HepG2 (cell line): Measurements from ENCODE around the gene DGAT2L6. TPM values are rescaled to one million over a fixed set of nuclear protein-coding genes. Genes with fewer than 3 reads are reported as not detected.

Experiments
- ATAC-seq: fragments of 200-7000 bp; cut with Tn5 transposase; 3 replicates; pipeline ENCODE4 v1.9.1; 2020; ENCODE audit warnings: mild to moderate bottlenecking, moderate library complexity
- BruUV-seq: library from RNA; stranded (reverse); fragments of 400-500 nt; replicated peaks from 2 replicates; lab custom pipeline; 2021; lab: Mats Ljungman, UMichigan
- CTCF ChIA-PET: fragments of 300-600 bp; formaldehyde crosslinking; extraction: SDS; loops from one replicate; lab custom pipeline; 2021; ENCODE audit warnings: low total read pairs, inconsistent platforms, low intra/inter-chr PET ratio; lab: Yijun Ruan, JAX
- POLR2A ChIA-PET: fragments of 350-600 bp; sonication (Branson Sonifier 250); formaldehyde crosslinking; loops from one replicate; lab custom pipeline; 2020; ENCODE audit warnings: antibody characterized with exemption, inconsistent platforms; lab: Yijun Ruan, JAX
- DNase-seq: peaks from one replicate; pipeline ENCODE4 v3.0.0-alpha.2; 2015; ENCODE audit warnings: low spot score
- FAIRE-seq: peaks from 3 replicates; lab custom pipeline; 2011; peaks lifted over from hg19 to GRCh38; lab: Jason Lieb, UNC
- H2AFZ ChIP-seq: one replicate; pipeline ENCODE4 v1.6.1; 2011; ENCODE audit warnings: low read length, inconsistent platforms
- H3K27ac ChIP-seq: fragments of 300-600 bp; 3 replicates; pipeline ENCODE4 v1.8.0; 2011; ENCODE audit warnings: mixed run types, mild to moderate bottlenecking, mixed read lengths, low read length, inconsistent platforms; ENCODE audit not compliant: insufficient read depth; ENCODE audit errors: extremely low read length
- H3K27me3 ChIP-seq, 2 experiments: fragments of 200-600 bp in 1 of 2; 2 replicates in 1 of 2; 3 replicates in 1 of 2; pipeline versions ENCODE4 v1.6.0 to v1.8.0; 2011; ENCODE audit warnings: low read length in 2 of 2, mild to moderate bottlenecking in 2 of 2, moderate library complexity in 2 of 2, inconsistent platforms in 1 of 2; ENCODE audit not compliant: insufficient read depth in 2 of 2, control insufficient read depth in 1 of 2
- H3K36me3 ChIP-seq, 2 experiments: fragments of 200-600 bp in 1 of 2; replicated peaks in 1 of 2; 2 replicates in 1 of 2; 3 replicates in 1 of 2; pipeline versions ENCODE4 v1.5.1 to v1.8.0; 2011; ENCODE audit warnings: low read length in 2 of 2, inconsistent platforms in 1 of 2; ENCODE audit not compliant: insufficient read depth in 2 of 2, control insufficient read depth in 1 of 2
- H3K4me1 ChIP-seq: 2 replicates; pipeline ENCODE4 v1.5.1; 2012; ENCODE audit warnings: low read length, inconsistent platforms; ENCODE audit not compliant: insufficient read depth
- H3K4me2 ChIP-seq: 2 replicates; pipeline ENCODE4 v1.6.0; 2011; ENCODE audit warnings: low read depth, low read length, inconsistent platforms
- H3K4me3 ChIP-seq, 3 experiments: fragments of 200-600 bp in 1 of 3; sonication (generic), shearing (Covaris generic) in 1 of 3; replicated peaks in 1 of 3; 2 replicates each; pipeline ENCODE4 v1.5.1; 2011 to 2016; ENCODE audit warnings: low read length in 3 of 3, inconsistent platforms in 2 of 3, low read depth in 2 of 3, mild to moderate bottlenecking in 2 of 3, control low read depth in 1 of 3, mixed read lengths in 1 of 3; ENCODE audit not compliant: insufficient read depth in 1 of 3
- H3K79me2 ChIP-seq: one replicate; pipeline ENCODE4 v1.6.1; 2011; ENCODE audit warnings: low read length, inconsistent platforms; ENCODE audit not compliant: insufficient read depth
- H3K9ac ChIP-seq: 2 replicates; pipeline ENCODE4 v1.6.0; 2011; ENCODE audit warnings: mild to moderate bottlenecking, low read depth, low read length, inconsistent platforms; ENCODE audit not compliant: insufficient read depth
- H3K9me3 ChIP-seq: 2 replicates; pipeline ENCODE4 v1.5.1; 2012; ENCODE audit warnings: mild to moderate bottlenecking, low read length
- H4K20me1 ChIP-seq: 2 replicates; pipeline ENCODE4 v1.6.0; 2011; ENCODE audit warnings: inconsistent platforms, mild to moderate bottlenecking, low read length, moderate library complexity; ENCODE audit not compliant: insufficient read depth
- ARID3A ChIP-seq: IDR thresholded peaks from 2 replicates; pipeline ENCODE4 v1.6.1; 2012; ENCODE audit warnings: low read depth, low read length, improper control_type of control experiment
- BORCS8-MEF2B ChIP-seq: sonication (generic); formaldehyde crosslinking; IDR thresholded peaks from 2 replicates; pipeline ENCODE4 v1.8.0; 2022; ENCODE audit warnings: mild to moderate bottlenecking, missing genetic modification reagents
- EED ChIP-seq: sonication (generic); formaldehyde crosslinking; IDR thresholded peaks from 2 replicates; pipeline ENCODE4 v1.5.0; 2020; ENCODE audit warnings: mild to moderate bottlenecking, missing genetic modification reagents
- ELF3 ChIP-seq: IDR thresholded peaks from 2 replicates; pipeline ENCODE4 v1.6.1; 2016; ENCODE audit warnings: missing genetic modification reagents, missing compliant biosample characterization
- ERF ChIP-seq: IDR thresholded peaks from 2 replicates; pipeline ENCODE4 v1.6.1; 2018; ENCODE audit warnings: missing biosample characterization, missing genetic modification reagents
- JUND ChIP-seq: sonication (generic); formaldehyde crosslinking; IDR thresholded peaks from 2 replicates; pipeline ENCODE4 v1.8.0; 2022; ENCODE audit warnings: mild to moderate bottlenecking, missing genetic modification reagents
- MZF1 ChIP-seq: sonication (generic); formaldehyde crosslinking; IDR thresholded peaks from 2 replicates; pipeline ENCODE4 v1.8.1; 2023; ENCODE audit warnings: mild to moderate bottlenecking, missing genetic modification reagents, borderline replicate concordance
- NCOA1 ChIP-seq: sonication (generic); formaldehyde crosslinking; IDR thresholded peaks from 2 replicates; pipeline ENCODE4 v1.9.0; 2021; ENCODE audit warnings: missing genetic modification reagents
- PHF21A ChIP-seq: sonication (generic); formaldehyde crosslinking; IDR thresholded peaks from 2 replicates; pipeline ENCODE4 v1.5.0; 2020; ENCODE audit warnings: mild to moderate bottlenecking, missing genetic modification reagents
- PPARG ChIP-seq: conservative IDR thresholded peaks from 2 replicates; pipeline ENCODE4 v1.6.1; 2016; ENCODE audit warnings: missing biosample characterization, missing genetic modification reagents
- RBM22 ChIP-seq: fragments of 200-400 bp; formaldehyde crosslinking; optimal IDR thresholded peaks from 2 replicates; pipeline ENCODE3; 2017; ENCODE audit warnings: mild to moderate bottlenecking, low read length, moderate library complexity
- SMAD3 ChIP-seq: sonication (generic); formaldehyde crosslinking; IDR thresholded peaks from 2 replicates; pipeline ENCODE4 v1.4.0; 2020; ENCODE audit warnings: missing genetic modification reagents
- TERF1 ChIP-seq: sonication (generic); formaldehyde crosslinking; IDR thresholded peaks from 2 replicates; pipeline ENCODE4 v1.8.0; 2022; ENCODE audit warnings: mild to moderate bottlenecking, missing genetic modification reagents, moderate library complexity
- ZFP90 ChIP-seq: sonication (generic); formaldehyde crosslinking; IDR thresholded peaks from 2 replicates; pipeline ENCODE4 v1.8.0; 2022; ENCODE audit warnings: missing genetic modification reagents, mild to moderate bottlenecking, inconsistent platforms, borderline replicate concordance
- ZFP91 ChIP-seq: sonication (generic); formaldehyde crosslinking; IDR thresholded peaks from 2 replicates; pipeline ENCODE4 v1.9.0; 2022; ENCODE audit warnings: missing genetic modification reagents, mild to moderate bottlenecking, borderline replicate concordance
- ZNF460 ChIP-seq: sonication (generic); formaldehyde crosslinking; IDR thresholded peaks from 2 replicates; pipeline ENCODE4 v1.5.1; 2020; ENCODE audit warnings: missing genetic modification reagents, mild to moderate bottlenecking, borderline replicate concordance
- ZNF768 ChIP-seq: sonication (generic); formaldehyde crosslinking; IDR thresholded peaks from 2 replicates; pipeline ENCODE4 v1.4.0; 2020; ENCODE audit warnings: missing genetic modification reagents
- ZNF800 ChIP-seq: sonication (generic); formaldehyde crosslinking; IDR thresholded peaks from 2 replicates; pipeline ENCODE4 v1.4.0; 2020; ENCODE audit warnings: missing genetic modification reagents
- ZSCAN25 ChIP-seq: sonication (generic); formaldehyde crosslinking; IDR thresholded peaks from 2 replicates; pipeline ENCODE4 v1.8.0; 2022; ENCODE audit warnings: mild to moderate bottlenecking, missing genetic modification reagents
- ZSCAN29 ChIP-seq: sonication (generic); formaldehyde crosslinking; conservative IDR thresholded peaks from 2 replicates; pipeline ENCODE4 v1.4.0; 2020; ENCODE audit warnings: mild to moderate bottlenecking, missing genetic modification reagents
- WGBS: methylation state at CpG from one replicate; pipeline ENCODE4 v1.1.6; 2017; ENCODE audit warnings: low lambda C conversion rate; 5-methylcytosine and 5-hydroxymethylcytosine counted together
- in situ Hi-C: cut with HindIII; loops from 2 replicates; pipeline ENCODE4 v1.10.0; 2017; ENCODE audit warnings: low pct_unique_long_range_greater_than_20kb; ENCODE audit not compliant: extremely low pct_ligation_motif_present
- intact Hi-C: fragments of 100-400 bp; cut with micrococcal nuclease; formaldehyde crosslinking; loops from one replicate; pipeline ENCODE4 v1.10.0; 2022; ENCODE audit not compliant: unreplicated experiment
- polyA plus RNA-seq, 8 experiments: library from polyadenylated mRNA; depleted of rRNA in 3 of 8; stranded (reverse) in 7 of 8; unstranded in 1 of 8; fragments of >200 nt; fragmentation: Illumina TruSeq in 4 of 8; extraction: Trizol in 4 of 8; gene quantifications; 2 replicates each; pipeline versions ENCODE4 v1.2.1 to v1.2.3, GENCODE V29; 2011 to 2016; ENCODE audit warnings: low read depth in 4 of 8, missing spikeins in 1 of 8, mixed read lengths in 1 of 8; ENCODE audit not compliant: insufficient read depth in 1 of 8
- total RNA-seq, 5 experiments: library from RNA; depleted of rRNA; stranded (reverse); fragments of >200 nt; fragmentation: Illumina TruSeq; extraction: Trizol; gene quantifications; 2 replicates each; pipeline ENCODE4 v1.2.3, GENCODE V29; 2016; ENCODE audit warnings: low read depth in 1 of 5

Gene DGAT2L6
- total and polyA plus RNA-seq, 2 of the 13 experiments (the other 11 are each of a cell fraction or from before 2014, with no cell fraction given), result not detected

GRCh38 chrX:70183091-70183490 is 5.8 kb downstream of the DGAT2L6 start:
- WGBS, result 27% methylated on average over 4 of the region's 5 CpGs

More at GRCh38 chrX:70183091-70183490, 5.8 kb downstream of the DGAT2L6 start:
- Histone ChIP-seq H3K27ac (no peak overlapping the region), H3K27me3 (no peaks in the 10 kb centered on the region), H3K79me2 (no peaks in the 10 kb centered on the region), H4K20me1 (no peaks in the 10 kb centered on the region), H3K4me1 (no peaks in the 10 kb centered on the region)
- DNase-seq, result no peak
- TF ChIP-seq MZF1 (CRISPR knock-in tag) (no peak), ZNF800 (CRISPR knock-in tag) (no peak), ZFP90 (CRISPR knock-in tag) (no peak), BORCS8-MEF2B (CRISPR knock-in tag) (no peak), EED (no peak), ARID3A (no peak), RBM22 (no peak), ZNF460 (no peak), SMAD3 (CRISPR knock-in tag) (no peak), TERF1 (CRISPR knock-in tag) (no peak), ZNF768 (CRISPR knock-in tag) (no peak), ELF3 (CRISPR knock-in tag) (no peak), PPARG (CRISPR knock-in tag) (no peak), ERF (CRISPR knock-in tag) (no peak), ZSCAN25 (CRISPR knock-in tag) (no peak), JUND (no peak), ZFP91 (CRISPR knock-in tag) (no peak), PHF21A (no peak), ZSCAN29 (CRISPR knock-in tag) (no peak), NCOA1 (no peak)
- TF ChIP-seq, all 625 proteins: peak for 0
- H3K4me3 ChIP-seq, result no peak overlapping the region
- H3K4me2 ChIP-seq, result no peak overlapping the region
- ChIA-PET CTCF (no interaction called here), POLR2A (no interaction called here)
- no peak for FAIRE-seq
- H2AFZ ChIP-seq, result no peak overlapping the region
- H3K36me3 ChIP-seq, result no peaks in the 10 kb centered on the region
- intact Hi-C loops, result no loop called here
- no peak overlapping the region for H3K9ac ChIP-seq
- BruUV-seq, result no TSS peak
- ATAC-seq, result no peak
- H3K9me3 ChIP-seq, result no peaks in the 10 kb centered on the region
- in situ Hi-C loops, result no loop called here
